Measurements from ENCODE around the gene CCDC126. TPM values are rescaled to one million over a fixed set of nuclear protein-coding genes. Genes with fewer than 3 reads are reported as not detected.
"Not testable (repeated sequence)": the region's sequence is repeated elsewhere in the genome, so short reads cannot be mapped to it uniquely, and the experiment has no call there.

The CCDC126 gene
- total and polyA plus RNA-seq, 9 of the 15 experiments (the other 6 are each of a cell fraction or from before 2014, with no cell fraction given), result 3.0 to 16.2 (median 5.2) TPM

- no peak for TF ChIP-seq ZBTB9 (CRISPR knock-in tag; IDR thresholded peaks at IDR 0.05)
- no peak for TF ChIP-seq KLF1 (tag; IDR thresholded peaks at IDR 0.05)
- TF ChIP-seq DEAF1 (CRISPR knock-in tag; IDR thresholded peaks at IDR 0.05), result peak; percentile 98
- peak; percentile 80; the same call in 1 of the 2 replicates for TF ChIP-seq STAG1 (CRISPR knock-in tag; IDR thresholded peaks at IDR 0.05; ENCODE audit: borderline replicate concordance)
Measured at GRCh38 chr7:23570592-23571200, 26.5 kb upstream of the CCDC126 start (continued).

- H3K79me2 ChIP-seq (ENCODE audit: control insufficient read depth, insufficient read depth, low read length); DNase-seq (ENCODE audit: extremely low read depth in 1 of 4, low spot score in 3 of 4); ATAC-seq; H3K27me3 ChIP-seq (ENCODE audit: control insufficient read depth in 2 of 2, insufficient read depth in 2 of 2, low read length in 2 of 2); H3K4me3 ChIP-seq; FAIRE-seq; H3K9me3 ChIP-seq (replicated peaks; ENCODE audit: control insufficient read depth, insufficient read depth, low read depth, low read length); H3K4me1 ChIP-seq (replicated peaks in 1 of 2; ENCODE audit: control insufficient read depth in 2 of 2, insufficient read depth in 2 of 2, low read length in 2 of 2); in situ Hi-C loops (cut with MboI); H3K4me2 ChIP-seq (ENCODE audit: insufficient read depth, low read length); H4K20me1 ChIP-seq (replicated peaks; ENCODE audit: control insufficient read depth, insufficient read depth, low read length); BruUV-seq (replicated peaks); H3K27ac ChIP-seq (ENCODE audit: extremely low read depth, low read depth, low read length); H3K9ac ChIP-seq (ENCODE audit: insufficient read depth in 1 of 2, low read depth in 2 of 2, low read length in 2 of 2); H3K9me1 ChIP-seq (ENCODE audit: control insufficient read depth, insufficient read depth, low read length); intact Hi-C loops (cut with micrococcal nuclease); H3K36me3 ChIP-seq (ENCODE audit: control insufficient read depth, insufficient read depth, low read length): not testable (repeated sequence)
- CTCF ChIA-PET (ENCODE audit: low intra/inter-chr PET ratio), result interaction anchor here (0.7 kb wide), 1 partner anchor 26 kb away, joined by 3 read pairs; no protein-coding TSS in a partner anchor
- POLR2A ChIA-PET, result interaction anchor here (0.6 to 0.9 kb wide), 2 partner anchors 16 to 90 kb away, joined by 3 to 4 read pairs; no protein-coding TSS in a partner anchor
- peak overlapping the region; percentile 14; the same call in 1 of the 2 replicates for H2AFZ ChIP-seq (ENCODE audit: low read depth, low read length)
- 0% methylated on average over 1 of the region's 1 CpG for WGBS (ENCODE audit: insufficient coverage, low coverage, missing lambda C conversion rate)
Measured at GRCh38 chr7:23581975-23582374, 15.2 kb upstream of the CCDC126 start.

GRCh38 chr7:23585304-23585703 lies 11.9 kb upstream of the CCDC126 start:
- H4K20me1 ChIP-seq (replicated peaks; ENCODE audit: control insufficient read depth, insufficient read depth, low read length); H3K4me2 ChIP-seq (ENCODE audit: insufficient read depth, low read length); H3K36me3 ChIP-seq (ENCODE audit: control insufficient read depth, insufficient read depth, low read length); H3K4me3 ChIP-seq; H3K4me1 ChIP-seq (replicated peaks in 1 of 2; ENCODE audit: control insufficient read depth in 2 of 2, insufficient read depth in 2 of 2, low read length in 2 of 2); BruUV-seq (replicated peaks); H3K9ac ChIP-seq (ENCODE audit: insufficient read depth in 1 of 2, low read depth in 2 of 2, low read length in 2 of 2); FAIRE-seq; CTCF ChIA-PET (ENCODE audit: low intra/inter-chr PET ratio); intact Hi-C loops (cut with micrococcal nuclease); DNase-seq (ENCODE audit: extremely low read depth in 1 of 4, low spot score in 3 of 4); H3K79me2 ChIP-seq (ENCODE audit: control insufficient read depth, insufficient read depth, low read length); H3K9me3 ChIP-seq (replicated peaks; ENCODE audit: control insufficient read depth, insufficient read depth, low read depth, low read length); H3K27ac ChIP-seq (ENCODE audit: extremely low read depth, low read depth, low read length); H3K9me1 ChIP-seq (ENCODE audit: control insufficient read depth, insufficient read depth, low read length); H3K27me3 ChIP-seq (ENCODE audit: control insufficient read depth in 2 of 2, insufficient read depth in 2 of 2, low read length in 2 of 2): not testable (repeated sequence)
- ATAC-seq, result peak; percentile 30; the same call in 1 of the 3 replicates
- POLR2A ChIA-PET, result interaction anchor here (0.6 to 1.5 kb wide), 2 partner anchors 9 to 53 kb away, joined by 3 to 4 read pairs; partner anchors contain the start of gene TRA2A
- in situ Hi-C loops (cut with MboI), result loop anchor here (5.0 kb wide), 1 partner anchor 847 kb away; no protein-coding TSS in a partner anchor
- 0 out of 2 replicates have a peak overlapping the region, but pooled peaks have one; percentile 20 for H2AFZ ChIP-seq (ENCODE audit: low read depth, low read length)
- 45% methylated on average over 10 of the region's 10 CpGs for WGBS (ENCODE audit: insufficient coverage, low coverage, missing lambda C conversion rate)
